ENCODE results near the gene RPS4Y1. TPM values are rescaled to one million over a fixed set of nuclear protein-coding genes. Genes with fewer than 3 reads are reported as not detected.
"Not testable (repeated sequence)": the region's sequence is repeated elsewhere in the genome, so short reads cannot be mapped to it uniquely, and the experiment has no call there.

Gene RPS4Y1
- total RNA-seq (2014; rRNA removed; shearing (Covaris generic)) = not detected in 2 replicates

DNA sequence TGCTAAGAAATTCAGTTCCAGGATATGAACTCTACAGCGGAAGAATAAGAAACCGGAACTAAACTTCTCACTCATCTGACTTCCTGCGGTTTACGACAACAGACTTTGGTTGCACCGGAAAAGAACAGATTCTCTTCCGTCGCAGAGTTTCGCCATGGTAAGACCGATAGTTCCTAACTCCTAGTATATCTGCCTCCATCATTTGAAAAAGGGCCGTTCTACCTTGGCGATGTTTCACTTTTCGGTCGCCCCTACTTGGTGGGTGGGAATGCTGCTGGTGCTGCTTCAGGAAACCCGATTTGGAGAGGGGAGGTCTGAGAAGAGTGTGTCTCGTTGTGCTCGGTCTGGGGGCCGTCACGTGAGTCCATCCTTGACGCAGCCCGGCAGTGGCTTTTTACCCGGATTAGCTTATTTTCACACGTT, at the start of gene RPS4Y1:
Gene RPS4Y1, plus strand, starts transcription at position 132 of the 423 bp plus-strand sequence. Its CDS starts 23 bp downstream, at position 155.
- DNase-seq (ENCODE audit: low spot score) = no peak

DNA sequence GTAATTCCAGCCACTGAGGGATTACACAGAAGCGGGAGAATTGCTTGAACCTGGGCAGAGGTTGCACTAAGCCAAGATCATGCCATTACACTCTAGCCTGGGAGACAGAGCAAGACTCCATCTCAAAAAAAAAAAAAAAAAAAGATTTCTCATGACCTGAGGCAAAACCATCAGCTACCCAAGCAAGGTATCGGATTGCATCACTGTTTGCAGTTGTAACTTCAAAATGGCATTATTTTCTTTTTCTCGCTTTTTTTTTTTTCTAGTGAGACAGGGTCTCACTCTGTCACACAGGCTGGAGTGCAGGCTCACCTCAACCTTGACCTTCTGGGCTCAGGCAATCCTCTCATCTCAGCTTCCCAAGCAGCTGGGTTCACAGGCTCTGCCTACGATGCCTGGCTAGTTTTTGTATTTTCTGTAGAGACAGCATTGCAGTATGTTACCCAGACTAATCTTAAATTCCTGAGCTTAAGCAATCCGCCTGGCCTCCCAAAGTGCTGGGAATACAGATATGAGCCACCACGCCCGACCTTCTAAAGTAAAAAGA, 44.4 kb upstream of the RPS4Y1 start:
- no peak for DNase-seq (ENCODE audit: low spot score)

DNA sequence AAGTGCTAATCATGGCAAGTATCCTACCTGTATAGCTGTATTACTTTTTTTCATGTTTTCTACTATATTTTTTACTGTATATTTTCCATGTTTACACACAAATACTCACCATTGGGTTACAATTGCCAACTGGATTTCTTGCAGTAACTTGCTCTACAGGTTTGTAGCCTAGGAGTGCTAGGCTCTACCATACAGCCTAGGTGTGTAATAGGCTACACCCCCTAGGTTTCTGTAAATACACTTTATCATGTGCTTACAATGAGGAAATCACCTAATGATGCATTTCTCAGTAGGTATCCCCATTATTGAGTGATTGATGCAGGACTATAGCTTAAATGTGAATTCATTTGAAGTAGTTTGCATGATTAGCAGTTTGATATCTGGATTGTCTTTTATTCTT, 43.4 kb upstream of the RPS4Y1 start:
- no peak for DNase-seq (ENCODE audit: low spot score)

DNA sequence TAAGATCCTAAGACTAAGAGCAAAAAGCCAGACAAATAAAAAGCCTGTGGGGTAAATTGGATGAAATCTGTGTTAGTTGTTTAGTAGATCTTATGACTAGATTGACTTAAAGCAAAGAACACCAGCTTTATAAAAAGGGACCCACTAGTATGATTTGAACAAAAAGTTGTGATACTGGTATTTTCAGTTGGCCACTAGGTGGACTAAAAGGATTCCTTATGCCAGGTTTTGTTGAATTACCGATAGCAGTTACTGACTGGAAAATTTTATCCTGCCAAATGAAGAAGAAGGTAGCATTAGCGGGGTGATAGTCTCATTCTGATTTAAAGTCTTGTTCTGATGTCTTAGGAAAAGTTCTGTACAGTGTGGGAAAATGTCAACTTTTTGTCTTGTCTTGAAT, 41.2 kb upstream of the RPS4Y1 start:
- no peak for DNase-seq (ENCODE audit: low spot score)

DNA sequence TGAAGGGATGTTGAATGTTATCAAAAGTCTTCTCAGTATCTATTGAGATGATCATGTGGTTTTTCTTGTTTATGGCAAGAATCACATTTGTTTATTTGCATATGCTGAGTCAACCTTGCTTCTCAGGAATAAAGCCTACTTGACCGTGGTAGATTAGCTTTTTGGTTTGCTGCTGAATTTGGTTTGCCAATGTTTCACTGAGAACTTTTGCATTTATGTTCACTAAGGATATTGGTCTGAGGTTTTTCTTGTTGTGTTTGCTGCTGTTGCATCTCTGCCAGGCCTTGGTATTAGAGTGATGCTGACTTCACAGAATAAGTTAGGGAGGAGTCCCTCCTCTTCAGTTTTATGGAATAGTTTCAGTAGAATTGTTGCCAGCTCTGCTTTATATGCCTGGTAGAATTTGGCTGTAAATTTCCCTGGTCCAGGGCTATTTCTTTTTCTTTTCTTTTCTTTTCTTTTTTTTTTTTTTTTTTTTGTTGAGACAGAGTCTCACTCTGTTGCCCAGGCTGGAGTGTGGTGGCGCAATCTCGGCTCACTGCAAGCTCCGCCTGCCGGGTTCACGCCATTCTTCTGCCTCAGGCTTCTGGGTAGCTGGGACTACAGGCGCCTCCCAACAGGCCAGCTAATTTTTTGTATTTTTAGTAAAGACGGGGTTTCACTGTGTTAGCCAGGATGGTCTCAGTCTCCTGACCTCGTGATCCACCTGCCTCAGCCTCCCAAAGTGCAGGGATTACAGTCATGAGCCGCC, 24.1 kb upstream of the RPS4Y1 start:
- DNase-seq (ENCODE audit: low spot score) = not testable (repeated sequence)

DNA sequence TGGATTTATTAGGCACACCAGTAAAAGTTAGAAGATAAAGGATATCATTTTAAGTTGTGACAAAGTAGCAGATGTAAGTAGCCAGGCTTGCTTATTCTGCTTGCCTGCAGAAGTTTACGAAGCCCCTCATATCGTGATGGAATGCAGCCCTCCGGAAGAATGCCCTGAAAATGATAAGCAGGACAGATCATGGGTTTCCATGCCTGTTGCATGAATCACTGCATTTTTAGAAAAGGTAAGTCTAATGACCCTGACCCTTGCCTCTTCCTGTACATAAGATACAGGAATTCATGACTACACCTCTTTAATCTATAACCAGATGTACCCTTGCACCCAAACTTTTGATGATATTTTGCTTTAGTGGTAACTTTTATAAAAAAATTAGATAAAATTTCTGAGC, 16.9 kb upstream of the RPS4Y1 start:
- no peak for DNase-seq (ENCODE audit: low spot score)

DNA sequence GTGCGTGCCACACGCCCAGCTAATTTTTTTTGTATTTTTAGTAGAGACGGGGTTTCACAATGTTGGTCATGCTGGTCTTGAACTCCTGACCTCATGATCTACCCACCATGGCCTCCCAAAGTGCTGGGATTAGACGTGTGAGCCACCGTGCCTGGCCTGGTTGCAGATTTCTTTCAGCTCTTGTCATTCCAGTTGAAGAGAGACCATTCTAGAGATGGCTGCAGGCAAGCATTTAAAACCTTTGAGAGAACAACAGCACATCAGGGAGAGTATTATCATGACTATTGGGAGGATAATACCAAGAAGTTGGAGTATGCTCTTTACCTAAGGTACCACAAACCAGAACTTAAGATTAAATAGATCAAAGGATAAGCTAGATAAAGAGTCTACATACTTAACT, 12.9 kb upstream of the RPS4Y1 start:
- DNase-seq (ENCODE audit: low spot score) = no peak

DNA sequence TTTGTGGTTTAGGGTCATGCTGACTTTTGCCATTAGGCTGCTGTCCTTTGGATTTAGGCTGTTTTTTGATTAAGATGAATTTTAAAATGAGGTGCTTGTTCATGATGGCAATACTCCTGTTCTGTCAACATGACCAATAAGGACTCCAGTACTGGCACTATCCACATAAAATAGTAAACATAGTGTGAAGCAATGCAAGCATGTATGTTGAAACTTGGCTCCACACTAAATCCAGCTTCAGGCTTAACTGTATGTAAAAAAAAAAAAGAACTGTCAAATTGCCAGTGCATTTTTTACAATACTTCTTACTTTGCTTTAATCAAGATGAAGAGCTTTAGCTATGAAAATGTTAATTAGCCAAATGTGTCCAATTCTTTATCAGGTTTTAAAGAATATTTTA, 6.2 kb upstream of the RPS4Y1 start:
- no peak for DNase-seq (ENCODE audit: low spot score)

DNA sequence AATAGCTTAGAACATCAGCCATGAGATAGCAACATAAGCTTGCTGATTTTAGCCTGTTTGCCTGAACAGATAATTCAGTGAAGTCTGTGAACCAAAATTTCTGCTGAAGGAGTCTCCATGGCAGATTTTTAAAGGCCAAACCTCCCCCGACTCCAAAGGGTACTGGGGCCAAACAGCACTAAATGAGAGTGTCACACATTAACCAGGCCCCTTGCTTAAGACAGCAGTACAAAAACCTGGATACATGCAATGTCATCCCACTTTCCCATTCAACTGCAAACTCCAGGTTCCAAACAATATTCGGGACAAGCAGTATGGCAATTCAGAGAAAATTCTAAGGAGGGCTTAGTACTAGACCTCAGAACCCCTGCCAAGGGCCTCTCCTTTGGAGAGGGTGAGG, 4.3 kb upstream of the RPS4Y1 start:
- no peak for DNase-seq (ENCODE audit: low spot score)

DNA sequence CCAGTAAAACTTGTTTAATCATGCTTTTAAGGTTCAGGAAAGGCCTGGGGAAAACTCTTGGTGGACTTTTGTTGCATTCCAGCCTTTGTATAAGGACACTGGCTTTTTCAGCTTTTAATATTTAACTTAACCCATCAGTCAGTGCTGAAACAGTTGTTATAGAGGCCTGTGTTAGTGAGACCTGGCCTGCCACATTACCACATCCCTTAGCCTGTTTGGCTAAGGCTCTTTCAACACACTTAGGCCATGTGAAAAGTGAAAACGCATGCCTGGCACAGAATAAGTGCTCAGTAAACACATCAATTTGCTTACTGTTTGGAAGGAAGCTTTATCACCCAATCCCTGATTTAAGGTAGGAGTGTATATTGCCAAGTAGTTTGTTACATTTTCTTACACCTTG, 3.5 kb upstream of the RPS4Y1 start:
- no peak for DNase-seq (ENCODE audit: low spot score)

DNA sequence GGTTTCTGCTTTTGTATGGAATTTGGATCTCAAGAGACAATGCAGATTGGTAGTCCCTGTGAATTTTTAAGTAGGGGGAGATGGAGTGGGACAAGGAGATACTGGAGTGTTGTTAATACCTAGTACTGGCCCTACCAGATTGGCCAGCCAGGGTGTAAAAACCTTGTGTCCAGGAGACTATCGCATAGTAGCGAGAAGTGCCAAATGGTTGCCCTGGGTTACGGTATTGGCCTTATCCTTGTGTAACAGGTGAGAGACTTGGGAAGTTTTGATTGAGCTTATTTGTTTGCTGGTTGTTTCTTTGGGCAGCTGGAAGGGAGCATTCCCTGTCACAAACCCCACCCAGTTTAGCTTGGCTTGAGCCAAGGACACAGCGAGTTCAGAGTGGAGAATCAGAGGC, 5.4 kb downstream of the RPS4Y1 start:
- DNase-seq (ENCODE audit: low spot score) = no peak

DNA sequence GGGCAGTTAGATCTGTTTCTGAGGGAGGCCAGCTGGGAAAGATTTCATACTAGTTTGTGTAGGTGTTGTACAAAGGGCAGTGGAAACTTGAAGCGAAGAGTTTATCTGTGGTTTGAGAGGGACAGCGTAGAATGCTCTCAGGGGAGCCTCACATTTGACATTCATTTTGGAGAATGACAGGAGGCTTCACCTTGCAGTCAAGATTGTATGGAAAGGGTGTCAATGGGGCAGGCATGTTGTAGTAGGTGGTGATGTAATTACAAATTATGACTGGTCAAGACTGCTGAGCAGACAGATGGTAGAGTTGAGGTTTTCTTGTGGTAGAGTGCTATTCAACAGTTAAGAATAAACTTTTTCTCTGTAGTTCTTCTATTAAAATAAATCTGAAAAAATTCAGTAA, 7.0 kb downstream of the RPS4Y1 start:
- DNase-seq (ENCODE audit: low spot score) = no peak

DNA sequence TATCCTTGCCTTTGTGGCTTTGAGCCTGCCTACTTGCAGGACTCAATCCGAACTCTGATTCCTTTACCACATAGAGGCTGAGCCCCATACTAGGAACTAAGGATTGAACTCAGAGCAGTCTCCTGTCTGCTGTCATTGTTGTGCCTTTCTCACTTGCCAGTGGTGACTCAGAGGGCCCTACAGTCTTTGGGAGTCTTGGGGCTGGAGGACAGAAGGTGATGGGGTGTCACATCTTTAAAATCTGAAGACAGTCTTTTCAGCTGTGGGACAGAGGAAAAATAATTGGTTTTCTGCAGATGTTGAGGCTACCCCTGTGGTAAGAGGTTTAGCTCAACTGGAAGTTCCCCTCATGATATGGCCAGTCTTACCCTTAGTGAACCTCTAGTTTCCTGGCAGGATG, 8.0 kb downstream of the RPS4Y1 start:
- no peak for DNase-seq (ENCODE audit: low spot score)

DNA sequence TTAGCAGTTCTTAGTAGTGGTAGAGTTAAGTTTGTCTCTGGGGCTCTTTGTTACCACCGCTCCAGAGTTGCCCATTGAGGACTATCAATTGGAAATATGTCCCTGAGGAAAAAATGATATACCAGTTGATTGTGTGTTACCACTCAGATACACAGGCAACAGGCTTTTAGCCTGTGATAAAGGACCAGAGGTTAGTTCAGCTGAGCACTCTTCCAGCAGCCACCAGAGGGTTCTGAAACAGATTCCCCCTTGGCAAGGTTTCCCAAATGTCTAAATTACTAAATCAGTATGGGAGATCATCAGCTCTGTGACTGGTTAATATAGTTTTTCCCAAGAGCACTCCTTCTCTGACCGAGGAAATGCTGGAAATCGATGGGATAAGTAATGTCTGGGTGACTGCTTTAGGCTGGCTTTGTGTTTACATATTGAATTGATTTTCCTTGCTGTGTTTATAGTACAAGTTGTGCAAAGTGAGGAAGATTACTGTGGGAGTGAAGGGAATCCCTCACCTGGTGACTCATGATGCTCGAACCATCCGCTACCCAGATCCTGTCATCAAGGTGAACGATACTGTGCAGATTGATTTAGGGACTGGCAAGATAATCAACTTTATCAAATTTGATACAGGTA, 12.9 kb downstream of the RPS4Y1 start:
- no peak for DNase-seq (ENCODE audit: low spot score)

DNA sequence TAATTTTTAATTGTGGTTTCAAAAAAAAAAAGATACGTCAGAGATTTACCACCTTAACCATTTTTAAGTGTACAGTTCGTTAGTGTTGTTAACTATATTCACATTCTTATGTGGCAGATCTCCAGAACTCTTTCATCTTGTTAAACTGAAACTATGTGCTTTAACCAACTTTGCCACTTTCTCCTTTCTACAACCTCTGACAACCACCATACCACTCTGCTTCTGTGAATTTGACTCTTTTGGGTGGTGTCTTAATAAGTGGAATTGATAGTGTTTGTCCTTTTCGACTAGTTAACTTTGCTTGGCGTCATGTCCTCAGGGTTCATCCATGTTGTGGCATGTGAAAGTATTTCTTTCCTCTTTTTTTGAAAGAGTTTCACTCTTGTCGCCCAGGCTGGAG, 15.7 kb downstream of the RPS4Y1 start:
- DNase-seq (ENCODE audit: low spot score) = no peak

DNA sequence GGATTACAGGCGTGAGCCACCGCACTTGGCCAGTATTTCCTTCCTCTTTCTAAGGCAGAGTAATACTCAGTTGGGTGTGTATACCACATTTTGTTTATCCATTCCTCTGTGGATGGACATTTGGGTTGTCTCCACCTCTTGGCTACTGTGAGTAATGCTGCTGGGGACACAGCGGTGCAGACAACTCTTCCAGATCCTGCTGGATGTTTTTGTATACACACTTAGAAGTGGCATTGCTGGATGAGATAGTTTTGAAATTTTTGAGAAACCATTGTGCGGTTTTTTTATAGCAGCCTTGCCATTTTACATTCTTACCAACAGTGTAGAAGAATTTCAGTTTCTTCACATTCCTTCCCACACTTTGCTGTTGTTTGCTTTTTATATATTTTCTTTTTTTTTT, 16.3 kb downstream of the RPS4Y1 start:
- no peak for DNase-seq (ENCODE audit: low spot score)

DNA sequence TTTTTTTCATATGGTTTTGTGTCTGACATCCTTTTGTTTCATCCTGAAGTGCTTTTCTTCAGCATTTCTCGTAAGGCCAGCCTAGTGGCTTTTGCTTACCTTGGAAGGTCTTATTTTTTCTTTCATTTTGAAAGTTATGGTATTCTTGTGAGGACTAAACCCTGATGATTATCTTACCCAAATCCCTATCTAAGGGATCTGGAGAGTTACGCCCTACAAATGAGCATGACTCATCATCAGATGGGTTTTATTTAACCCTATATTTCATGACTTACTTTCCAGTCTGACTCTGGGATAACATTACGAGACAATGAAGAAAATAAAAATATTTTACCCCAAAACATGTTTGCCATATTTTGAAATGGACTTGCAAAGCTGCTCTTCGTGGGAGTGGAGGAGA, 18.4 kb downstream of the RPS4Y1 start:
- no peak for DNase-seq (ENCODE audit: low spot score)

DNA sequence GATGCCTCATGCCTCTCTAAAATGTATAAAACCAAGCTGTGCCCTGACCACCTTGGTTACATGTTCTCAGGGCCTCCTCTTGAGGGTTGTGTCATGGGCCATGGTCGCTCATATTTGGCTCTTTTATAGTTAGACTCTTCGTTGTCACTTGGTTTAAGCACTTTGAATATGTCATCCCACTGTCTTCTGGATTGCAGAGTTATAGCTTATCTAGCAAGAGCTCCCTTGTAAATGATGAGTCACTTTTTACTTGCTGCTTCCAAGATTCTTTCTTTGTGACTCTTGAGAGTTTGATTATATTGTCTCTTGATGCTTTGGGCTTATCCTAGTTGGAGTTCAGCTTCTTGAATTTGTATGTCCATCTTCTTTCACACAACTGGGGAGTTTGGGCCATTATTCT, 19.1 kb downstream of the RPS4Y1 start:
- DNase-seq (ENCODE audit: low spot score) = no peak

DNA sequence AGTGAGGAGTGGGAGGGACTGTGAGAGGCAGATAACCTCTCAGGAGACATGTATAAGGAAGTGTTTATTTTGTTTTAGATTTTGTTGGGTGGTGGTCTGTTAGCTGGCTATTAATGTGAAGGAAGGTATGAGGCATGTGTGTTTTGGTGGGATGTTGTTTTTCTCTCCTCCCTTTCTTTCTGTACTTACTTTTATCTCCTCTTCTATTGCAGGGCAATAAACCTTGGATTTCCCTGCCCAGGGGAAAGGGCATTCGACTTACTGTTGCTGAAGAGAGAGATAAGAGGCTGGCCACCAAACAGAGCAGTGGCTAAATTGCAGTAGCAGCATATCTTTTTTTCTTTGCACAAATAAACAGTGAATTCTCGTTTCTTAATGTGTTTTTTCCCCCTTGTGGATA, 25.2 kb downstream of the RPS4Y1 start:
- no peak for DNase-seq (ENCODE audit: low spot score)

DNA sequence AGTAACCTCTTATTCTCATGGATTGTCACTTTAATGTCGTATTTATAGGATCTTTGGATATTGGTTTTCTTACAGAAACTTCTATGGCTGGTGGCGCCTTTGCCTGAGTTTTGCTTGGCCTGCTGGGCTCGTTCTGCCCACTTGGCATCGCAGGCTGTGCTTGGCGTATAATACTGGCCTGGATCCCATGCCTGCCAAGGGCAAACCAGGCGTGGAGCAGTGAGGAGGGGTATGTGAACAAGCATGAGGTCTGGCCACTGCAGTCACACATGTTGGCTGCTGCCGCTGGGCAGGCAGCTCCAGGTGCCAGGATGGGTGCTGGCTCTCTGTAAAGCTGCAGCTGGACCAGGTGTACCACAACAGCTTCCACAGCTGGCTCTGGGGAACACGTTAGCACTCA, 26.1 kb downstream of the RPS4Y1 start:
- no peak for DNase-seq (ENCODE audit: low spot score)

DNA sequence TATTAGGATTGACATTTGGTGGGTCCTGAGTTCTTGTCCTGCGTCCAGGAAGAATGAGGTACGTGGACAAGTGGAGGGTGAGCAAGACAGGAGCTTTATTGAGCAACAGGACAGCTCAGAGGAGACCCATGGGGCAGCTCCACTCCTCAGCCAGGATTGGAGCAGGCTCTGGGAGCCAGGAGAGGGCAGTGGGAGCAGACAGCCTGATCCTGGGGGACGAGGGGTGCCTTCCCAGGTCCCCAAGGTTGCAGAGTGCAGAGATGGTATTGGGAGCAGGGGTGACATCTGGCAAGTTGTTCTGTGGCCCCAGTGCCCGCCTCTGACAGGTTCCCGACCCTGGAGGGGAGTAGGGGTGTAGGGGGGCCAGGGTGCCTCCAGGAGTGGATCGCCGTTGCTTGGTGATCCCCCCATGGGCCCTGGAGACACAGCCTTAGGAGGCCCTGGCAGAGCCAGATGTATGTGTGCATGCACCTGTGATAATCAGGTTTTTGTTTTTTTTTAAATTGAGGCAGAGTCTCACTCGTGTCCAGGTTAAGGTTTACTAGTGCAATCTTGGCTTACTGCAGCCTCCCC, 26.7 kb downstream of the RPS4Y1 start:
- no peak for DNase-seq (ENCODE audit: low spot score)

DNA sequence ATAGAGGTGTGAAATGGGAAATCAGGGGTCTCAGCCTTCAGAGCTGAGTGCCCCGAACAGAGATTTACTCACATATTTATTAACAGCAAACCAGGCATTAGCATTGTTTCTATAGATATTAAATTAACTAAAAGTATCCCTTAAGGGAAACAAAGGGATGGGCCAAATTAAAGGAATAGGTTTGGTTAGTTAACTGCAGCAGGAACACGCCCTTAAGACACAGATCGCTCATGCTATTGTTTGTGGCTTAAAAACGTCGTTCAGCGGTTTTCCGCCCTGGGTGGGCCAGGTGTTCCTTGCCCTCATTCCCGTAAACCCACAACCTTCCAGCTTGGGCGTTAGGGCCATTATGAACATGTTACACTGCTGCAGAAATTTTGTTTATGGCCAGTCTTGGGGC, 30.8 kb downstream of the RPS4Y1 start:
- not testable (repeated sequence) for DNase-seq (ENCODE audit: low spot score)

DNA sequence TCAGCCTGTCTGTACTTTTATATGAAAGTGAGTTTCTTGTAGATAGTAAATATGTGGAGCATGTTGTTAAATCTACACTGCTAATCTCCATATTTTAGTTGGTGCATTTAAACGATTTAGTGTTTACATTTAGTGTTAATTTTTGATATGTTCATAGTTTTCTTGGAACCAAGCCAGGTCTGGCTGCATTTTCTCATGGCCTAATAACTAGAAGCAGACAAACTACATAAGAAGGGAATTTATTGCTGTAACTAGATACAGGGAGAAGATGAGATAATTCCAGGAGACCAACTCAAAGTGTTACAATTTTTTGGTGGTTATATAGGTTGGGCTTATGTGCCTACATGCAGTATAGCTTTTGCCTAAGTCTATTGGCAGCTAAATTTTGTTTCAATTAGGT, 32.8 kb downstream of the RPS4Y1 start:
- no peak for DNase-seq (ENCODE audit: low spot score)

Data from HT-29 (cell line).